WTC11 (cell line): Measurements from ENCODE around the gene KRTAP5-1. TPM values are rescaled to one million over a fixed set of nuclear protein-coding genes. Genes with fewer than 3 reads are reported as not detected.
A peak's percentile ranks its signal among the peaks of the same experiment; 100 is the strongest.
"Not testable (repeated sequence)": the region's sequence is repeated elsewhere in the genome, so short reads cannot be mapped to it uniquely, and the experiment has no call there.

Source experiments
- ATAC-seq: fragments of 200-7000 bp; cut with Tn5 transposase; 2 replicates; pipeline ENCODE4 v1.10.0; 2021; ENCODE audit warnings: mild to moderate bottlenecking, moderate library complexity
- CTCF ChIA-PET: fragments of 300-600 bp; sonication (Branson Sonifier 250); formaldehyde crosslinking; loops from one replicate; lab custom pipeline; 2021; ENCODE audit warnings: antibody characterized with exemption; lab: Charles Lee
- POLR2A ChIA-PET: fragments of 350-600 bp; sonication (Branson Sonifier 250); formaldehyde crosslinking; loops from one replicate; lab custom pipeline; 2021; ENCODE audit warnings: antibody characterized with exemption; lab: Charles Lee
- DNase-seq: peaks from one replicate; pipeline ENCODE4 v3.0.0; 2021; ENCODE audit warnings: low spot score
- H3K27ac Mint-ChIP-seq: 2 replicates; pipeline ENCODE4 v1.8.0; 2021; ENCODE audit warnings: mixed read lengths
- H3K27me3 Mint-ChIP-seq: 2 replicates; pipeline ENCODE4 v1.8.0; 2021; ENCODE audit warnings: low read depth, mild to moderate bottlenecking, moderate library complexity, mixed read lengths
- H3K36me3 Mint-ChIP-seq: 2 replicates; pipeline ENCODE4 v1.8.0; 2021; ENCODE audit warnings: mixed read lengths
- H3K4me1 Mint-ChIP-seq: 2 replicates; pipeline ENCODE4 v1.8.0; 2022; ENCODE audit warnings: mixed read lengths
- H3K4me3 Mint-ChIP-seq: 2 replicates; pipeline ENCODE4 v1.8.0; 2021; ENCODE audit warnings: mild to moderate bottlenecking, moderate library complexity, mixed read lengths
- H3K9me3 Mint-ChIP-seq: 2 replicates; pipeline ENCODE4 v1.8.0; 2021; ENCODE audit warnings: mixed read lengths
- ATF1 ChIP-seq: sonication (generic); formaldehyde crosslinking; IDR thresholded peaks from 2 replicates; pipeline ENCODE4 v1.8.1; 2023; ENCODE audit warnings: mild to moderate bottlenecking, moderate library complexity, missing genetic modification reagents
- ESRRA ChIP-seq: sonication (generic); formaldehyde crosslinking; IDR thresholded peaks from 2 replicates; pipeline ENCODE4 v1.8.1; 2022; ENCODE audit warnings: mild to moderate bottlenecking, missing genetic modification reagents, borderline replicate concordance
- ETV6 ChIP-seq: sonication (generic); formaldehyde crosslinking; IDR thresholded peaks from 2 replicates; pipeline ENCODE4 v1.8.1; 2022; ENCODE audit warnings: mild to moderate bottlenecking, missing genetic modification reagents
- FOXJ3 ChIP-seq: sonication (generic); formaldehyde crosslinking; IDR thresholded peaks from 2 replicates; pipeline ENCODE4 v1.9.0; 2021; ENCODE audit warnings: missing genetic modification reagents, mild to moderate bottlenecking, borderline replicate concordance
- MAX ChIP-seq: sonication (generic); formaldehyde crosslinking; IDR thresholded peaks from 2 replicates; pipeline ENCODE4 v1.8.0; 2022; ENCODE audit warnings: mild to moderate bottlenecking, missing genetic modification reagents
- MXD4 ChIP-seq: fragments of 250-450 bp; sonication (Bioruptor Pico); IDR thresholded peaks from 2 replicates; pipeline ENCODE4 v1.8.0; 2021; ENCODE audit warnings: mild to moderate bottlenecking, moderate library complexity, borderline replicate concordance
- OVOL2 ChIP-seq: fragments of 250-450 bp; sonication (Bioruptor Pico); IDR thresholded peaks from 2 replicates; pipeline ENCODE4 v1.9.0; 2021; ENCODE audit warnings: mild to moderate bottlenecking, borderline replicate concordance
- SP1 ChIP-seq: sonication (generic); formaldehyde crosslinking; conservative IDR thresholded peaks from 2 replicates; pipeline ENCODE4 v1.8.1; 2022; ENCODE audit warnings: missing genetic modification reagents
- TP53 ChIP-seq: sonication (generic); formaldehyde crosslinking; IDR thresholded peaks from 2 replicates; pipeline ENCODE4 v1.8.1; 2023; ENCODE audit warnings: mild to moderate bottlenecking, missing genetic modification reagents
- ZBTB21 ChIP-seq: sonication (generic); formaldehyde crosslinking; IDR thresholded peaks from 2 replicates; pipeline ENCODE4 v1.8.1; 2023; ENCODE audit warnings: mild to moderate bottlenecking, missing genetic modification reagents, borderline replicate concordance
- ZNF138 ChIP-seq: sonication (generic); formaldehyde crosslinking; conservative IDR thresholded peaks from 2 replicates; pipeline ENCODE4 v1.8.1; 2022; ENCODE audit warnings: mild to moderate bottlenecking, moderate library complexity, missing genetic modification reagents
- ZNF232 ChIP-seq: sonication (generic); formaldehyde crosslinking; IDR thresholded peaks from 2 replicates; pipeline ENCODE4 v1.8.0; 2022; ENCODE audit warnings: mild to moderate bottlenecking, missing genetic modification reagents
- ZNF671 ChIP-seq: fragments of 250-450 bp; sonication (Bioruptor Pico); IDR thresholded peaks from 2 replicates; pipeline ENCODE4 v1.8.0; 2021; ENCODE audit warnings: mild to moderate bottlenecking
- total RNA-seq: library from RNA; stranded (reverse); gene quantifications from 3 replicates; pipeline ENCODE4 v1.2.3, GENCODE V29; 2021
- TF ChIP-seq, protein P1 (sequence below): sonication (generic); formaldehyde crosslinking; IDR thresholded peaks from 2 replicates; pipeline ENCODE4 v1.8.1; 2022; ENCODE audit warnings: mild to moderate bottlenecking, missing genetic modification reagents, moderate library complexity, borderline replicate concordance
- TF ChIP-seq, protein P2 (sequence below): sonication (generic); formaldehyde crosslinking; IDR thresholded peaks from 2 replicates; pipeline ENCODE4 v1.8.1; 2023; ENCODE audit warnings: mild to moderate bottlenecking, missing genetic modification reagents
- TF ChIP-seq, protein P3 (sequence below): sonication (generic); formaldehyde crosslinking; conservative IDR thresholded peaks from 2 replicates; pipeline ENCODE4 v1.8.1; 2023; ENCODE audit warnings: mild to moderate bottlenecking, low read depth, missing genetic modification reagents, moderate library complexity

The KRTAP5-1 gene
- total RNA-seq, 1 experiment from 2014 or later: not detected

GRCh38 chr11:1597994-1598380 lies 12.9 kb upstream of the KRTAP5-1 start, which contains the start of gene KRTAP5-2 (continued):
- no peak for TF ChIP-seq ETV6
- TF ChIP-seq, all 79 proteins: peak for 0

DNA sequence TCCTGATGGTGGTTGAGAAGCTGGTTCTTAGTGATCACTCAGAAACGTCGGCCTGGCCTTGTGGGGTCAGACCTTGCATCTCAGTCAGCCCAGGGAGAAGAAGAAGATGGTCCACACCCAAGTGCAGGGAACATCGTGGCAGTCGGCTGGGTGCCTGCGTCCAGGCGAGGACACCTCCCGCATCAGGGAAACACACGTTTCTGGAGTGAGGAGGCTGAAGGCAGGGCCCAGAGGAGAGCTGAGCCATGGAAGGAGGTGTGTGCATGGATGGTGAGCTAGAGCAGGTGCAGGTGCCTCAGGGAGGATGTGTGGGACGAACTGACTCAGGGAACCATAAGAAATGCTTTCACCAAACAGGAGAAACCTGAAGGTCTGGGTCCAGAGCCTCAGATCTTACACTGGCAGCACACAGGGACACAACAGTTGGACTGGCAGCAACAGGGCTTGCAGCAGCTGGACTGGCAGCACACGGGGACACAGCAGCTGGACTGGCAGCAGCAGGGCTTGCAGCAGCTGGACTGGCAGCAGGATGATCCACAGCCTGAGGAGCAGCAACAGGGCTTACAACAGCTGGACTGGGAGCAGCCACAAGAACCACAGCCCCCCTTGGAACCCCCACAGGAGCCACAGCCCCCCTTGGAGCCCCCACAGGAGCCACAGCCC lies 12.4 kb upstream of the KRTAP5-1 start:
- TF ChIP-seq, protein P1, sequence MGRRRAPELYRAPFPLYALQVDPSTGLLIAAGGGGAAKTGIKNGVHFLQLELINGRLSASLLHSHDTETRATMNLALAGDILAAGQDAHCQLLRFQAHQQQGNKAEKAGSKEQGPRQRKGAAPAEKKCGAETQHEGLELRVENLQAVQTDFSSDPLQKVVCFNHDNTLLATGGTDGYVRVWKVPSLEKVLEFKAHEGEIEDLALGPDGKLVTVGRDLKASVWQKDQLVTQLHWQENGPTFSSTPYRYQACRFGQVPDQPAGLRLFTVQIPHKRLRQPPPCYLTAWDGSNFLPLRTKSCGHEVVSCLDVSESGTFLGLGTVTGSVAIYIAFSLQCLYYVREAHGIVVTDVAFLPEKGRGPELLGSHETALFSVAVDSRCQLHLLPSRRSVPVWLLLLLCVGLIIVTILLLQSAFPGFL (CRISPR knock-in tag): no peak
- TF ChIP-seq TP53 (CRISPR knock-in tag) (no peak), MXD4 (CRISPR knock-in tag) (no peak), SP1 (CRISPR knock-in tag) (no peak), OVOL2 (CRISPR knock-in tag) (no peak), ZNF232 (CRISPR knock-in tag) (no peak), ZNF671 (CRISPR knock-in tag) (no peak), ATF1 (CRISPR knock-in tag) (no peak), FOXJ3 (CRISPR knock-in tag) (no peak), ESRRA (CRISPR knock-in tag) (no peak)
- TF ChIP-seq, protein P2, sequence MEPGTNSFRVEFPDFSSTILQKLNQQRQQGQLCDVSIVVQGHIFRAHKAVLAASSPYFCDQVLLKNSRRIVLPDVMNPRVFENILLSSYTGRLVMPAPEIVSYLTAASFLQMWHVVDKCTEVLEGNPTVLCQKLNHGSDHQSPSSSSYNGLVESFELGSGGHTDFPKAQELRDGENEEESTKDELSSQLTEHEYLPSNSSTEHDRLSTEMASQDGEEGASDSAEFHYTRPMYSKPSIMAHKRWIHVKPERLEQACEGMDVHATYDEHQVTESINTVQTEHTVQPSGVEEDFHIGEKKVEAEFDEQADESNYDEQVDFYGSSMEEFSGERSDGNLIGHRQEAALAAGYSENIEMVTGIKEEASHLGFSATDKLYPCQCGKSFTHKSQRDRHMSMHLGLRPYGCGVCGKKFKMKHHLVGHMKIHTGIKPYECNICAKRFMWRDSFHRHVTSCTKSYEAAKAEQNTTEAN (CRISPR knock-in tag): no peak
- TF ChIP-seq, protein P3, sequence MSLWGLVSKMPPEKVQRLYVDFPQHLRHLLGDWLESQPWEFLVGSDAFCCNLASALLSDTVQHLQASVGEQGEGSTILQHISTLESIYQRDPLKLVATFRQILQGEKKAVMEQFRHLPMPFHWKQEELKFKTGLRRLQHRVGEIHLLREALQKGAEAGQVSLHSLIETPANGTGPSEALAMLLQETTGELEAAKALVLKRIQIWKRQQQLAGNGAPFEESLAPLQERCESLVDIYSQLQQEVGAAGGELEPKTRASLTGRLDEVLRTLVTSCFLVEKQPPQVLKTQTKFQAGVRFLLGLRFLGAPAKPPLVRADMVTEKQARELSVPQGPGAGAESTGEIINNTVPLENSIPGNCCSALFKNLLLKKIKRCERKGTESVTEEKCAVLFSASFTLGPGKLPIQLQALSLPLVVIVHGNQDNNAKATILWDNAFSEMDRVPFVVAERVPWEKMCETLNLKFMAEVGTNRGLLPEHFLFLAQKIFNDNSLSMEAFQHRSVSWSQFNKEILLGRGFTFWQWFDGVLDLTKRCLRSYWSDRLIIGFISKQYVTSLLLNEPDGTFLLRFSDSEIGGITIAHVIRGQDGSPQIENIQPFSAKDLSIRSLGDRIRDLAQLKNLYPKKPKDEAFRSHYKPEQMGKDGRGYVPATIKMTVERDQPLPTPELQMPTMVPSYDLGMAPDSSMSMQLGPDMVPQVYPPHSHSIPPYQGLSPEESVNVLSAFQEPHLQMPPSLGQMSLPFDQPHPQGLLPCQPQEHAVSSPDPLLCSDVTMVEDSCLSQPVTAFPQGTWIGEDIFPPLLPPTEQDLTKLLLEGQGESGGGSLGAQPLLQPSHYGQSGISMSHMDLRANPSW: no peak
- TF ChIP-seq, all 79 proteins: peak for 0

DNA sequence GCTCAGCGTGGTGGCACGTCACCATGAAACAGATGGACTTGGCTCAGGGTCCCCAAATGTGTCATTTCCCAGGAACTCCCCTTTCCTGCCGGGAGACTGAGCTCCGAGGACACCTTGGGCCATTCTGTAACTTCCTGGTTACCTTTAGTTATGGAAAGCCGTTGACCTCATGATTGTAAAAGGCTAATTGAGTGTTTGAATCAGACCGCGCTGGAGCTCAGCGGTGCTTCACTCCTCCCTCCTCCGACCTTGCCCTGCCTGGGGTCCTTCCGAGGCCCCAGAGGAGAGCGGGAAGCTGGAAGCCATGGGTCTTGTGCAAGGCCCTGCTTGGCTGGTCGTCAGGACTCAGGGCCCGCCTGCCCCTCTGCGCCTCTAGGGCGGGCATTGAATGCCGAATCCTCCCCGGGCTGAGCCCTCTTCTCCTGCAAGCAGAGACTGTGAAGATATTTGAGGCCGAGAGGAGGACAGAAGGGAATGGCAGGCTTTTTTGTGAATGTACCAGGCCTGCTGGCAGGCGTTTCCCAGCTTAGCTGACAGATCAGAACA lies 11.6 kb upstream of the KRTAP5-1 start:
- TF ChIP-seq ZBTB21 (CRISPR knock-in tag) (0 out of 2 replicates have a peak, but pooled peaks have one; percentile 57), MAX (CRISPR knock-in tag) (peak; percentile 62), ZNF138 (0 out of 2 replicates have a peak, but pooled peaks have one; percentile 20)
- Mint-ChIP-seq H3K4me1 (peaks cover 35% of the 10 kb centered on the region), H3K27ac (peak overlapping the region; percentile 48), H3K4me3 (peak overlapping the region; percentile 43), H3K9me3 (peaks cover 30% of the 10 kb centered on the region), H3K36me3 (peaks cover 27% of the 10 kb centered on the region), H3K27me3 (peaks cover 63% of the 10 kb centered on the region)
- peak; percentile 78 for ATAC-seq
- DNase-seq: not testable (repeated sequence)
- POLR2A ChIA-PET: interaction anchor here (1.5 kb wide), 1 partner anchor 48 kb away, joined by 7 read pairs; no protein-coding TSS in a partner anchor
- CTCF ChIA-PET: interaction anchor here (0.5 to 6.2 kb wide), 18 partner anchors 9 to 286 kb away, joined by 3 to 102 read pairs (median 8); partner anchors contain the start of genes DUSP8, KRTAP5-3 and KRTAP5-5

More for the DNA sequence above, 12.4 kb upstream of the KRTAP5-1 start:
- POLR2A ChIA-PET: no interaction called here
- CTCF ChIA-PET: interaction anchor here (0.6 to 6.2 kb wide), 6 partner anchors 23 to 169 kb away, joined by 6 to 102 read pairs (median 34); partner anchors contain the start of genes DUSP8 and KRTAP5-5
- Mint-ChIP-seq H3K9me3 (peaks cover 38% of the 10 kb centered on the region), H3K4me1 (peaks cover 35% of the 10 kb centered on the region), H3K27ac (peak overlapping the region; percentile 48; the same call in 1 of the 2 replicates), H3K27me3 (peaks cover 67% of the 10 kb centered on the region), H3K36me3 (peaks cover 35% of the 10 kb centered on the region), H3K4me3 (no peak overlapping the region)
- no peak for ATAC-seq
- DNase-seq: no peak

GRCh38 chr11:1595994-1596575 lies 11.0 kb upstream of the KRTAP5-1 start:
- not testable (repeated sequence) for DNase-seq
- Mint-ChIP-seq H3K27me3 (peaks cover 61% of the 10 kb centered on the region), H3K4me3 (peak overlapping the region; percentile 43; the same call in 1 of the 2 replicates), H3K9me3 (peaks cover 24% of the 10 kb centered on the region), H3K27ac (peak overlapping the region; percentile 24), H3K36me3 (peaks cover 21% of the 10 kb centered on the region), H3K4me1 (peaks cover 35% of the 10 kb centered on the region)
- CTCF ChIA-PET: interaction anchor here (0.7 to 6.2 kb wide), 38 partner anchors 8 to 527 kb away, joined by 3 to 102 read pairs (median 8); partner anchors contain the start of genes BRSK2, DUSP8, KRTAP5-1 and KRTAP5-3
- POLR2A ChIA-PET: interaction anchor here (1.5 kb wide), 1 partner anchor 47 kb away, joined by 7 read pairs; no protein-coding TSS in a partner anchor
- peak; percentile 15 for ATAC-seq
